Activated CD8-positive, alpha-beta memory T cell treated with anti-CD3 and anti-CD28 coated beads, Interleukin-2, amount 50 U/mL, for 1 hour (primary cell): ENCODE measurements around the gene LRPPRC.
"Not testable (repeated sequence)": the region's sequence is repeated elsewhere in the genome, so short reads cannot be mapped to it uniquely, and the experiment has no call there.

ENCODE experiments used
- DNase-seq: peaks from one replicate; pipeline ENCODE4 v3.0.0-alpha.2; 2020; ENCODE audit errors: extremely low read depth

The LRPPRC gene

GRCh38 chr2:43995733-43996533, at the start of gene LRPPRC:
TSS of gene LRPPRC (minus strand) at chr2:43995989. CDS start at chr2:43995947, 42 bp downstream.
- DNase-seq = peak; percentile 79

GRCh38 chr2:44045061-44045460, 49.3 kb upstream of the LRPPRC start:
- DNase-seq = no peak

GRCh38 chr2:44044281-44044720, 48.5 kb upstream of the LRPPRC start:
- DNase-seq = peak; percentile 18

DNA sequence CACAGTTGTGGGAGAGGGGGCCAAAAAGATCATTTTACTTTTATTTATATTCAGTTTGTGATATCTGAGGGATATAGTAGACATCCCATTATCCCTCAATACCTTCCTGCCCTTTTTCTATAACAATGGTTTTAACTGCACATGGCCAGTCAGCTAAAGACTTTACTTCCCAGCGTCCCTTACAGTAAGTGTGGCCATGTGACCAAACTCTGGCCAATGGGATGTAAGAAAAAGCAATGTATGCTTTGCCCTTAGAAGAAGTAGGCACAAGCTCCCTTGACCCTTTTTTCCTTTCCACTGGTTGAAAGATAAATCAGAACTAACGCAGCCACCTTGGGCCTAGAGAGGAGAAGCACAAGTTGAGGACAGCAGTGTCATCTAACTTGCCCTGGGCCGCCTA, 44.6 kb upstream of the LRPPRC start:
- DNase-seq = no peak

GRCh38 chr2:44038277-44038676, 42.5 kb upstream of the LRPPRC start:
- DNase-seq = no peak

DNA sequence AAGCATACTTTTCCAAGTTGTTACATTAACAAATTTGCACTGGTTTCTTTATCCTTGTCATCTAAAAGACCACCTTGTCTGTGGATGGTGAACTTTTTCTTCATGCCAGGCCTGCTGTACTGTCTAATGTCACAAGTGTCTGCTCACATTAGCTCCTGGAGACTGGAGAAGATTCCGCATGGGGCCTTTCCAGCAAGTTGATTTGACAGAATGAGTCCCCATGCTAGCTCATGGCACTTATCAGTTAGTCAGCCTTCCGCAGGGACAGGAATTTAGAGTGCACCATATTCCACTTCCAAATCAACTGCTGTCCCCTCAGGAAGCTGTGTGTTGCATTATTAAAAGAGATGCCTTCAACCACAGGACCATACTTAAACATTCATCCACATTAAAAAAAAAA, 41.4 kb upstream of the LRPPRC start:
- no peak for DNase-seq

GRCh38 chr2:44033947-44034346, 38.2 kb upstream of the LRPPRC start:
- DNase-seq = no peak

- DNase-seq = not testable (repeated sequence)
Observed at GRCh38 chr2:44027076-44027475, 31.3 kb upstream of the LRPPRC start.

DNA sequence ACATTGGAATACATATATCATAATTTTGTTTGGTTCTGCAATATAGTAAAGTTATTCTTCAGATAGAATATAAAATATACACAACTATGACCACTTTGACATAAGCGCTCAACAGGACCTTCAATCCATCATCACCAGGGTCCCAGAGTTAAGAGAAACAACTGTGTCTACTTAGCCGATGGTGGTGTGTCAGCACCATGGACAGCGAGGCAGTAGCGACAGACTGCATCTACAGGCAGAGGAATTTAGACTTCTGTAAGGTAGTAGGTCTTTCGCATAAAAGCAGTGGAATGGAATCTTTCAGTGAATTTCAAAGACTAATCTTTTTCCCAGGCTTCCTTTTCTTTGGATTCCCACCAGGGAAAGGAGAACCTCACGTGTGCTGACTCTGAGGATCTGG, 20.5 kb upstream of the LRPPRC start:
- no peak for DNase-seq

DNA sequence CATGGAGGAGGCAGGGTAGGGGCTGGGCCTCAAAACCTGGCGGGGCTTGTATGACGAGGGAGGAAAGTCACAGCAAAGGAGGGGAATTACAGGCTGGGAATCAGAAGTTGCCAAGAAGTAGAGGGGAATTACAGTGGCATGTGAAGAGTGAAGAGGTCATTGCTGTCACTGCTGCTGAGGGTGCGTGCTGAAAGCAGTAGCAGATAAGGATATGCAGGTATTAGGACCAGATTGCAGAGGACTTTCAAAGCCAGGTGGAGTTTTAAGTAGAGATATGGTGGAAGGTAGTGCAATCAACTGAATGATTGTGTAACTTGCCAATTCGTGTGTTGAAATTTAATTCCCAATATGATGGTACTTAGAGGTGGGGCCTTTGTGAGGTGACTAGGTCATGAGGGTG, 19.4 kb upstream of the LRPPRC start:
- DNase-seq = no peak

DNA sequence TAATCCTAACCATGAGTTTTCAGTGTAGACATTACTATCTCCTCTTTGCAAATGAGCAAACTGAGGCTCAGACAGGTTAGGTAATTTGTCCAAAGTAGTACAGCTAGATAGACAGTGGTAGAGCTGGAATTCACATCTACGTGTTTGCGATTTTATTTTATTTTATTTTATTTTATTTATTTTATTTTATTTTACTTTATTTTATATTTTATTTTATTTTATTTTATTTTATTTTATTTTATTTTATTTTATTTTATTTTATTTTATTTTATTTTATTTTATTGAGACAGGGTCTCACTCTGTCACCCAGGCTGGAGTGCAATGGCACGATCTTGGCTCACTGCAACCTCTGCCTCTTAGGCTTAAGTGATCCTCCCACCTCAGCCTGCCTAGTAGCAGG, 17.4 kb upstream of the LRPPRC start:
- not testable (repeated sequence) for DNase-seq

GRCh38 chr2:44010266-44010665, 14.5 kb upstream of the LRPPRC start:
- DNase-seq = no peak

- no peak for DNase-seq
Observed at GRCh38 chr2:44009136-44009735, 13.4 kb upstream of the LRPPRC start.

DNA sequence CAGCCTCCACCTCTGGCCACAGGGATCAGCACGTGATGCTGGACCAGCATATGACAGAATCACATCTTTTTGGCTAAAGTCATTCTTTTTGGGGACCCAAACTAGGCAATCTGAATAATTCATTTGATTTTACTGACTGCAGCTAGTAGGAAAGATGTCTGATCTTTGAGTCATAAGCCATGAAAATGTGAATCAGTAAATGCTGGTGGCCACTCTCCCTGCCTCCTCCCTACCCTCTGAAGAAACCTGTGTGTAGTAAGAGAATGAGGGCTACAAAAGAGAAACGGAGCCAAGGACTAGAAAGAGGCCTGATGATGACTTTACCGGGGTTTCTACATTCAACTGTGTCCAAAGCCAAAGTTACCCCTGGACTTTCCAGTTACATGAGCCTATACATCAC, 10.1 kb upstream of the LRPPRC start:
- no peak for DNase-seq

- DNase-seq = no peak
Observed at GRCh38 chr2:44004735-44005602, 9.2 kb upstream of the LRPPRC start.

- DNase-seq = no peak
Observed at GRCh38 chr2:44001716-44002115, 5.9 kb upstream of the LRPPRC start.

DNA sequence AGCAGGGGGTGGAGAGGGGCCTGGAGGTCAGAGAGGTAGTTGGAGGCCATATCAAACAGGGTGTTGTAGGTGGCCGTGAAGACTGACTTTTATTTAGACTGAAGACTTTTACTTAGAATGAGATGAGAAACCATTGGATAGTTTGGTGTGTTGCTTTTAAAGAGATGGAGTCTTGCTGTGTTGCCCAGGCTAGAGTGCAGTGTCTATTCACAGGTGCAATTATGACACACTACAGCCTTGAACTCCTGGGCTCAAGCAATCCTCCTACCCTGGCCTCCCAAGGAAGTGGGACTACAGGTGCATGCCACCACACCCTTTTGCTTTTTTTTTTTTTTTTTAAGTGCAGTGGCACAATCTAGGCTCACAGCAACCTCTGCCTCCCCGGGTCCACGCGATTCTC, 2.5 kb upstream of the LRPPRC start:
- no peak for DNase-seq

DNA sequence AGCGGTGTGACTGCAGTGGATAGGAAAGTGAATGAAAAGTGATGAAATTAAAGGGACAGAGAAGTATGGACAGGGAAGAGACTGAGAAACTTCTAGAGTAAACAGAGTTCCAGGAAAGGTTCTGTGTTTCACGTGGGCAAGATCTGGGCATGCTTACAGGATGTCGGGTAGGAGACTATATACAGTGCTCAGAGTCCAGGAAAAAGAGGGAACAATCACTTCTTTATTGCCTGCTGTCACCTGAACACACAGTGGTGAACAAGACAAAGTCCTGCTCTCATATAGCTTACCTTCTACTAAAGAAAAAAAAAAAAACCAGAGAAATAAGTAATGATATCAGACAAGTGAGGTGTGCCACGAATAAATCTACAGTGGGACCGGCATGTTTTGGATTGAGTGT, 2.4 kb downstream of the LRPPRC start:
- DNase-seq = no peak

DNA sequence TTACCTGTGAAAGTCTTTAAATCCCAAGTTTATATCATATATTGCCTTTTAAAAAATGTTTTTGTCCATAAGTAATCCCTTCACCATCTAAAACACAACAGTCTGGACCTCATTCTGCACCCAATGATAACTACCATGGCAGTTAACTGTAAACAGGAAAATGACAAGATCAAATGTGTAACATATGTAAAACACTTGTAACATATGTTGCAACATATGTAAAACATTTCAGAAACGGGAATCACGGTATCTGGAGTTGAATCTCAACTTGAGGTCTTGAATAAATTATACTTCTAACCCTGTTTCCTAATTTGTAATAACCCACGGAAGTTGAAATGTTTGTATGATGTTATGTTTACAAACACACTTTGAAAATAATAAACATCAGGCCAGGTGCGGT, 6.2 kb downstream of the LRPPRC start:
- DNase-seq = no peak

DNA sequence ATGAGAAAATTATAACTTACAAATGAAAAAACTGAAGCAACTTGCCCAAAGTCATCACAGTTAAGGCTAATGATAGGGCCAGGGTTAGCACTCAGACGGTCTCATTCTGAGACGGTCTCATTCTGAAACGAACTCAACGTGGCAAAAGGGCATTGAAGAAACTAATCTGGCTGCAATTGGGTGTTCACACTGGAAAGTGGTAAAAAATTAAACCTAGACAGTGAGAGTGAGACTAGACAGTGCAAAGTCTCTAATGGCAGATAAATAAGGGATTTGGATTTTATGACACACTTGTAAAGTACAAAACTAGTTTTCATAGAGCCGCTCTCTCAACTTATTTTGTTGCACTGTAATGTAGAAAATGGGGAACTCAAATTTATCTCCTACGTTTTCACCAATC, 9.2 kb downstream of the LRPPRC start:
- no peak for DNase-seq

- no peak for DNase-seq
Observed at GRCh38 chr2:43985359-43985758, 10.4 kb downstream of the LRPPRC start.

- no peak for DNase-seq
Observed at GRCh38 chr2:43984533-43984932, 11.3 kb downstream of the LRPPRC start.

DNA sequence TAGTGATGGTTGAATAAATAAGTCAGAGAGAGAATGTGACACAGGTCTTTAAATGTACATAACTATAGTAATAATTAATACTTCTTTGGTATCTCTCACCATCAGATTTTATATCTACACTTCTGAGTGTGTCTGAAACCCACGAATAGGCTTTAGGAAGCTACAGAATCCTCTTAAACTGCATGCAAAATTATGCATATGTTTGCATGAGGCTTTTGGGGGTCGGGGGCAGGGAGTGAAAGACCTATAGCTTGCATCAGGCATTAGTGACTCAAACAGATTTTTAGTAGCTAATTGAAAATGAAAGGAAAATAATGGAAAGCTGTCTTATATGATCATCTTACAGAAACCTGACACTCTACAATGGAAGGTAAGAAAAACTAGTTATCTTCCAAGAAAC, 14.9 kb downstream of the LRPPRC start:
- no peak for DNase-seq
